ENCODE results near the gene TCP11. TPM values are rescaled to one million over a fixed set of nuclear protein-coding genes. Genes with fewer than 3 reads are reported as not detected.

Gene TCP11
- polyA plus RNA-seq, 1 of the 3 experiments (the other 2 are of a cell fraction): 0.16 TPM

DNA sequence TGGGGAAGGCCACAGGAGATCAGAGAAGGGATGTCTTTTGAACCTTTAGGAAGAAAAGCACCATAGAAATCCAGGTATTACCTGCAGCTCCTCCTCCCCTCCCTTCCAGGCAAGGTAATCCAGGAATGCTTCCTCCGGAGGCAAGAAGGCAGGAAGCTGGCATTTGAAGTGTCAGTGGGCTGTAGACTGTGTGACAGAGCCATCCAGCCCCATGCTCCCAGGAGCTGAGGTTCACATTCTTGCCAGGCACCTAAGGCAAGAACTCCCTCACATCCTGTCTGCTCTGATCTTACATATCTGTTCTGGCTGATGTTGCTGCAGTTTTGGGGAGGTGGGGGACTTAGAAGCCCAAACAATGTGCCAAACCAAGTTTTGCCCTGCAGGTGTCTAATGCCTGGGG, 44.8 kb upstream of the TCP11 start:
- H3K27me3 ChIP-seq (ENCODE audit: insufficient read depth): no peaks in the 10 kb centered on the region
- peaks cover 17% of the 10 kb centered on the region for H3F3A ChIP-seq (replicated peaks; ENCODE audit: insufficient read depth)
- no CpG with 5 or more reads among the region's 1 CpG for WGBS (ENCODE audit: low lambda C conversion rate)
- H3K9me3 ChIP-seq: no peaks in the 10 kb centered on the region
- no peak overlapping the region for H2AFZ ChIP-seq (ENCODE audit: low read depth)
- CTCF ChIA-PET: interaction anchor here (1.1 to 1.4 kb wide), 4 partner anchors 12 to 54 kb away, joined by 3 to 4 read pairs (median 3); no protein-coding TSS in a partner anchor
- H3K4me3 ChIP-seq (ENCODE audit: low read depth in 2 of 2, low read length in 1 of 2): no peak overlapping the region
- POLR2A ChIA-PET: interaction anchor here (0.6 kb wide), 1 partner anchor 969 kb away, joined by 3 read pairs; no protein-coding TSS in a partner anchor
- TF ChIP-seq RCOR1 (IDR thresholded peaks at IDR 0.05; ENCODE audit: low read length) (no peak), GATA2 (CRISPR knock-in tag; IDR thresholded peaks at IDR 0.05) (no peak), TCF12 (IDR thresholded peaks at IDR 0.05) (no peak), NRF1 (IDR thresholded peaks at IDR 0.05; ENCODE audit: low read depth, low read length) (no peak), RAD21 (IDR thresholded peaks at IDR 0.05; ENCODE audit: low read length) (no peak), EP300 (IDR thresholded peaks at IDR 0.05; ENCODE audit: borderline replicate concordance in 1 of 2, low read depth in 1 of 2, low read length in 1 of 2) (no peak), YY1 (IDR thresholded peaks at IDR 0.05; ENCODE audit: low read depth) (no peak), MEF2A (IDR thresholded peaks at IDR 0.05; ENCODE audit: borderline replicate concordance, low read depth) (no peak), CHD2 (IDR thresholded peaks at IDR 0.05; ENCODE audit: low read length, partially characterized antibody) (no peak), POLR2AphosphoS5 (IDR thresholded peaks at IDR 0.05; ENCODE audit: low read depth, low read length) (no peak), SMC3 (IDR thresholded peaks at IDR 0.05; ENCODE audit: low read depth, low read length) (no peak), ELF1 (IDR thresholded peaks at IDR 0.05) (no peak), RFX5 (IDR thresholded peaks at IDR 0.05; ENCODE audit: low read length) (no peak), GABPA (IDR thresholded peaks at IDR 0.05; ENCODE audit: low read depth) (no peak), MXI1 (IDR thresholded peaks at IDR 0.05; ENCODE audit: low read depth, low read length) (no peak), FOXJ3 (CRISPR knock-in tag; IDR thresholded peaks at IDR 0.05) (no peak)
- TF ChIP-seq, protein P1, sequence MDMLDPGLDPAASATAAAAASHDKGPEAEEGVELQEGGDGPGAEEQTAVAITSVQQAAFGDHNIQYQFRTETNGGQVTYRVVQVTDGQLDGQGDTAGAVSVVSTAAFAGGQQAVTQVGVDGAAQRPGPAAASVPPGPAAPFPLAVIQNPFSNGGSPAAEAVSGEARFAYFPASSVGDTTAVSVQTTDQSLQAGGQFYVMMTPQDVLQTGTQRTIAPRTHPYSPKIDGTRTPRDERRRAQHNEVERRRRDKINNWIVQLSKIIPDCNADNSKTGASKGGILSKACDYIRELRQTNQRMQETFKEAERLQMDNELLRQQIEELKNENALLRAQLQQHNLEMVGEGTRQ (IDR thresholded peaks at IDR 0.05; ENCODE audit: borderline replicate concordance, low read depth, low read length): no peak
- TF ChIP-seq, protein P2, sequence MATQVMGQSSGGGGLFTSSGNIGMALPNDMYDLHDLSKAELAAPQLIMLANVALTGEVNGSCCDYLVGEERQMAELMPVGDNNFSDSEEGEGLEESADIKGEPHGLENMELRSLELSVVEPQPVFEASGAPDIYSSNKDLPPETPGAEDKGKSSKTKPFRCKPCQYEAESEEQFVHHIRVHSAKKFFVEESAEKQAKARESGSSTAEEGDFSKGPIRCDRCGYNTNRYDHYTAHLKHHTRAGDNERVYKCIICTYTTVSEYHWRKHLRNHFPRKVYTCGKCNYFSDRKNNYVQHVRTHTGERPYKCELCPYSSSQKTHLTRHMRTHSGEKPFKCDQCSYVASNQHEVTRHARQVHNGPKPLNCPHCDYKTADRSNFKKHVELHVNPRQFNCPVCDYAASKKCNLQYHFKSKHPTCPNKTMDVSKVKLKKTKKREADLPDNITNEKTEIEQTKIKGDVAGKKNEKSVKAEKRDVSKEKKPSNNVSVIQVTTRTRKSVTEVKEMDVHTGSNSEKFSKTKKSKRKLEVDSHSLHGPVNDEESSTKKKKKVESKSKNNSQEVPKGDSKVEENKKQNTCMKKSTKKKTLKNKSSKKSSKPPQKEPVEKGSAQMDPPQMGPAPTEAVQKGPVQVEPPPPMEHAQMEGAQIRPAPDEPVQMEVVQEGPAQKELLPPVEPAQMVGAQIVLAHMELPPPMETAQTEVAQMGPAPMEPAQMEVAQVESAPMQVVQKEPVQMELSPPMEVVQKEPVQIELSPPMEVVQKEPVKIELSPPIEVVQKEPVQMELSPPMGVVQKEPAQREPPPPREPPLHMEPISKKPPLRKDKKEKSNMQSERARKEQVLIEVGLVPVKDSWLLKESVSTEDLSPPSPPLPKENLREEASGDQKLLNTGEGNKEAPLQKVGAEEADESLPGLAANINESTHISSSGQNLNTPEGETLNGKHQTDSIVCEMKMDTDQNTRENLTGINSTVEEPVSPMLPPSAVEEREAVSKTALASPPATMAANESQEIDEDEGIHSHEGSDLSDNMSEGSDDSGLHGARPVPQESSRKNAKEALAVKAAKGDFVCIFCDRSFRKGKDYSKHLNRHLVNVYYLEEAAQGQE (IDR thresholded peaks at IDR 0.05; ENCODE audit: low read depth, low read length): no peak
- TF ChIP-seq, protein P3, sequence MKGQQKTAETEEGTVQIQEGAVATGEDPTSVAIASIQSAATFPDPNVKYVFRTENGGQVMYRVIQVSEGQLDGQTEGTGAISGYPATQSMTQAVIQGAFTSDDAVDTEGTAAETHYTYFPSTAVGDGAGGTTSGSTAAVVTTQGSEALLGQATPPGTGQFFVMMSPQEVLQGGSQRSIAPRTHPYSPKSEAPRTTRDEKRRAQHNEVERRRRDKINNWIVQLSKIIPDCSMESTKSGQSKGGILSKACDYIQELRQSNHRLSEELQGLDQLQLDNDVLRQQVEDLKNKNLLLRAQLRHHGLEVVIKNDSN (IDR thresholded peaks at IDR 0.05; ENCODE audit: borderline replicate concordance, low read depth): no peak
- H3K36me3 ChIP-seq (replicated peaks in 1 of 2; ENCODE audit: control insufficient read depth in 1 of 2, insufficient read depth in 2 of 2, low read length in 1 of 2): no peaks in the 10 kb centered on the region
- H3K4me2 ChIP-seq: peak overlapping the region; percentile 2; the same call in 1 of the 2 replicates
- H3K9me2 ChIP-seq: no peaks in the 10 kb centered on the region
- no peak for DNase-seq
- H3K4me1 ChIP-seq (ENCODE audit: control insufficient read depth in 1 of 2, insufficient read depth in 2 of 2, low read depth in 1 of 2, low read length in 1 of 2): peaks cover 0 to 19% of the 10 kb centered on the region in 2 experiments; a peak in 2 of 4 replicates
- no peaks in the 10 kb centered on the region for H3K79me2 ChIP-seq (ENCODE audit: insufficient read depth)
- no peaks in the 10 kb centered on the region for H4K20me1 ChIP-seq (ENCODE audit: insufficient read depth)
- peak overlapping the region in 1 of 2 experiments; percentile 29; a peak in 2 of 4 replicates for H3K27ac ChIP-seq (ENCODE audit: low read depth in 2 of 2, low read length in 1 of 2)
- H3K9ac ChIP-seq: no peak overlapping the region

Measured in SK-N-SH (cell line).